Mucosa of rectum (tissue), 2 donors: ENCODE data around the gene DOK7.

Experiments
- H3K27ac ChIP-seq, 2 donors: one replicate each; pipeline ENCODE4 v1.7.0; 2013; ENCODE audit warnings: inconsistent platforms in 2 of 2, low read depth in 2 of 2, low read length in 2 of 2
- H3K27me3 ChIP-seq, 2 donors: one replicate each; pipeline ENCODE4 v1.7.0; 2013; ENCODE audit warnings: low read length in 2 of 2; ENCODE audit not compliant: control insufficient read depth in 2 of 2, insufficient read depth in 2 of 2
- H3K36me3 ChIP-seq, 2 donors: one replicate each; pipeline ENCODE4 v1.7.0; 2013; ENCODE audit warnings: low read length in 2 of 2; ENCODE audit not compliant: control insufficient read depth in 2 of 2, insufficient read depth in 2 of 2
- H3K4me1 ChIP-seq, 2 donors: one replicate each; pipeline ENCODE4 v1.7.0; 2013; ENCODE audit warnings: low read length in 2 of 2, mild to moderate bottlenecking in 1 of 2; ENCODE audit not compliant: control insufficient read depth in 2 of 2, insufficient read depth in 2 of 2
- H3K4me3 ChIP-seq, 2 donors: one replicate each; pipeline ENCODE4 v1.7.0; 2013; ENCODE audit warnings: low read length in 2 of 2
- H3K9ac ChIP-seq, 2 donors: one replicate each; pipeline ENCODE4 v1.7.0; 2013; ENCODE audit warnings: low read length in 2 of 2, low read depth in 1 of 2, mild to moderate bottlenecking in 1 of 2
- H3K9me3 ChIP-seq, 2 donors: one replicate each; pipeline ENCODE4 v1.7.0; 2013; ENCODE audit warnings: low read length in 2 of 2; ENCODE audit not compliant: control insufficient read depth in 2 of 2
- donor health status: healthy.
- donor health status: Normal muscosa, but diverticular disease.

The DOK7 gene

DNA sequence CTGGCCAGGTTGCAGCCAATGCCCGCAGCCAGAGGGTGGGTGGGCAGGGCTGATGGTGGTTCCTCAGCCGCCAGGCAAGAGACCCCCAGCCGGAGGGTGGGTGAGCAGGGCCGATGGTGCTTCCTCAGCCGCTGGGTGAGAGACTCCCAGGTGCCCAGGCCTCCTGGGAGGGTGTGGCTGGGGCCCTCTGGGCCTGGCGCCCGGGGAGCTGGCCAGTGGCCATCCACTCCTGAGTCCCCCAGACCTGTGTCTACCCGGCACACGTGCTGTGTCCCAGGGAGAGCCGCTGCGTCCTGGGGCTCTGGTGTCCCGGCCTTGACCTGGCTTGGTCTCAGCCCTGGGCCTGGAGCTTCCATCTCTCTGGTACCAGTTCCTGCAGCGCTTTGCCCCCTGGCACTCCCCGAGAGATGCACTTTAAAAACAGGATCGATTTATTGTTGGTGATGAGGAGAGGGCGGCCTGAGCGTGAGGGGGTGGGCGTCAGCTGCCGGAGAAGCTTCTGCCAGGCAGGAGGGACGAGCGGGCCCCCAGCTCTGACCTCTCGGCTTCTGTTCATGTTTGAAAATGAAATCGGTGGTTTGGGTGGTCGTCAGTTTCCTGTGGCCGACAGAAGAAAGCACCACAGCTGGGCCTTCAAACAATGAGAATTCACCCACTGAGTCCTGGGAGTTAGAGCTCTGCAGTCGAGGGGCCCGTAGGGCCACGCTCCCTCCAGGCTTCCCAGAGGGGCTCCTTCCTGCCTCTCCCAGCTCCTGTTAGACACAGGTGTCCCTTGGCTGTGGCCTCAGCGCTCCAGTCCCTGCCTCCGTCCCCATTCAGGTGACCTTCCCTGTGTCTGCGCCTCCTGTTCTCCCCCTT lies 6.5 kb downstream of the DOK7 start:
- Histone ChIP-seq H3K9me3 (no peaks in the 10 kb centered on the region), H3K4me1 (peaks cover 0 to 3% of the 10 kb centered on the region in 2 donors), H3K4me3 (no peak overlapping the region), H3K27ac (no peak overlapping the region), H3K27me3 (peaks cover 3 to 17% of the 10 kb centered on the region in 2 donors), H3K36me3 (no peaks in the 10 kb centered on the region), H3K9ac (no peak overlapping the region)

DNA sequence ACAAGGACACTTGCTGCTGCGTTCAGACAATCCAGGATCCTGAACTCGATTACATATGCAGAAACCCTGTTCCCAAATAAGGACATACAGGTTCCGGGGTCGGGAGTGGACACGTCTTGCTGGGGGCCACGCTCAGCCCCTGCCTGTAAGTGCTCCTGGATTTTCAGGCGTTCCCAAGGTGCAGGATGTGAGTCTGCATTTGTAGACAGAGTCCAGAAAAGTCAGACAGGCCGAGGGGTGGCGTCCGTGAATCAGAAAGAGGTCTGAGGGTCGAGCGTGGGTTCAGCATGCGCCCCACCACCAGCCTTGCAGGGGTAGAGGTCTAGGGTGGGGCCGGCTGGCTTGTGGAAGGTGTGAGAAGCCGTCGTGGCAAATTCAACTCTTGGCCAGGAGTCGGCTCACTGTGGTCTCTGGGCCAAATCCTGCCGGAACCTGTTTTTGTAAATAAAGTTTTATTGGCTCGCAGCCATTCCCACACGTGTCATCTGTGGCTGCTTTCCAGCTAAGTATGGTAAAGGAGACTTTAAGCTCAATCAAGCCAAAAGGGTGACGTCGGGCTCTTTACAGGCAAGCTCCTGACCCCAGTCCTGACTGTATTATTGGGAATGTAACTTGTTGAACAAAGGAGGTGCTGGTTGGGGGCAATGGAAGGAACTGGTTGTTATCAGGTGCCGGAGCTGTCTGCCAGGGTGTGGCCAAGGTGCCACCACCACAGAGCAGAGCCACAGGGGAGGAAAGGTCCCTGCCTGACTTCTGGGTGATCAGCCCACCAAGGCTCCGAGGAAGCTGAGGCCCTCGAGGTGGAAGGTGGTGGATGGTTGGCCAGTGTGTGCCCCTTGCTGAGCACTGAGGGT lies 7.4 kb downstream of the DOK7 start:
- H3K4me1 ChIP-seq = peaks cover 0 to 3% of the 10 kb centered on the region in 2 donors
- no peak overlapping the region for H3K4me3 ChIP-seq
- H3K27ac ChIP-seq = no peak overlapping the region
- H3K9me3 ChIP-seq = no peaks in the 10 kb centered on the region
- H3K36me3 ChIP-seq = no peaks in the 10 kb centered on the region
- H3K27me3 ChIP-seq = peaks cover 2 to 23% of the 10 kb centered on the region in 2 donors
- no peak overlapping the region for H3K9ac ChIP-seq

DNA sequence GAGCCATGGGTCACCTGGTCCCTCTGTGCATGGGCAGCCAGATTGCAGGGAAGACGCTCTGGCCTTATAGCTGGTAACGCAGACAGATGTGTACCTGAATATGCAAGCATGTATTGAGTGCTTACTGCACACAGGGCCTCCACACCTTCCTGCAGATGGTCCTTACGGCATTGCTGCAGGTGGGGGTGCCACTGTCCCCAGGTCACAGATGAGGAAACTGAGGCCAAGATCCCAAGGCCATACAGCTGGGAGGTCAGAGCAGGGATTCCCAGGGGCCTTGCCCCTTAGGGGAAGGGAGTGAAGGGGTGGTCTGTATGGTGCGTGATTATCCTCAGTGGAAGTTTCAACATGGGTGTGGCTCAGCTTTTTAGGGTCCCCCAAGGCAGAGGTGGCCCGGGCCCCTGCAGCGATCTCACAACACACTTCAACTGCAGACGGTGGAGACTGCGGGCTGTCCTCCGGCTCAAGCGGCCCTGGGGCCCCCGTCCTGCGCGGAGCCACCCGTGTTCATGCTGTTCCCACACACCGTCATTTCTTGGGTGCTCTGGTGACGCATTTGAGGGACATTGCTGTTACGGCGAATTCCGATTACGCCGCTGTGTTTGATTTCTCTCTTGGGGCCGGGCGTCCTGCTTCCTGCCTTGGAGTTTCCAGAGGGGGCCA lies 8.1 kb downstream of the DOK7 start:
- H3K4me1 ChIP-seq = peaks cover 0 to 3% of the 10 kb centered on the region in 2 donors

GRCh38 chr4:3471886-3472285 lies 8.8 kb downstream of the DOK7 start:
- peaks cover 2 to 24% of the 10 kb centered on the region in 2 donors for H3K27me3 ChIP-seq
- H3K4me1 ChIP-seq = peaks cover 0 to 3% of the 10 kb centered on the region in 2 donors
- H3K27ac ChIP-seq = no peak overlapping the region
- no peaks in the 10 kb centered on the region for H3K9me3 ChIP-seq
- no peaks in the 10 kb centered on the region for H3K36me3 ChIP-seq
- H3K4me3 ChIP-seq = no peak overlapping the region
- no peak overlapping the region for H3K9ac ChIP-seq

More for the DNA sequence above, 8.1 kb downstream of the DOK7 start:
- H3K36me3 ChIP-seq = no peaks in the 10 kb centered on the region
- no peak overlapping the region for H3K9ac ChIP-seq
- no peaks in the 10 kb centered on the region for H3K9me3 ChIP-seq
- peaks cover 2 to 24% of the 10 kb centered on the region in 2 donors for H3K27me3 ChIP-seq
- H3K27ac ChIP-seq = no peak overlapping the region
- H3K4me3 ChIP-seq = no peak overlapping the region

DNA sequence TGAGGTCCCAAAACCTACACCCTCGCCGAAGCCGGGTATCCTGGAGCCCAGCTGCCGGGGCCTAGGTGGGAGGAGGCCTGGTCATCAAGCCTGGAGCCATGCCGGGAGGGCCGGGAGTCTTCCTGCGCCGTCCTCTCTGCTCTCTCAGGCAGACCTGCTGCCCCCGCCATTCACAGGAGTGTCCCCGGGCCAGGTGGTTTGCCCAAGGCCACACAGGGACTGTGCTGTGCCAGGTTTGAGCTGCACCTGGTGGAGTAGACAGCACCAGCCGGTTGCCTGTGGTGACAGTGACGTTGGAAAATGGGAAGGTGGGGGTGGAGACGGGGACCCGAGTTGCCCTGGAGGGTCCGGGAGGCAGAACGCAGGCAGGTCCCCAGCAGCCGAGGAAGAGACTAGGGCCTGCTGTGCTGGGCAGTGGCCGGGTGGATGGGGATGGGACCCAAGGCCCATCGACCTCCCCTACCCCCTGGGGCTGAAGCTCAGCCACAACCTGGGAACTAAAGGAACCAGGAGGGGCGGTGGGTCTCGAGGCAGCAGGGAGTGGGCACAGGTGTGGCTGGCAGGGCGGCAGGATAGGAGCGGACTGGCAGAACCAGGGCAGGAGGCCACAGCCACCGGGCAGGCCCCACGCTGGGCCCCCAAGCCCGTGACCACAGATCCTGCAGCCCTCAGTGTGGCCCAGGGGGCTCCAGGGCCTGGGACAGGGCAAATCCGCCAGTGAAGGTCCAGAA lies 9.5 kb downstream of the DOK7 start:
- H3K4me3 ChIP-seq = no peak overlapping the region
- no peak overlapping the region for H3K27ac ChIP-seq
- H3K9ac ChIP-seq = no peak overlapping the region
- peaks cover 2 to 31% of the 10 kb centered on the region in 2 donors for H3K27me3 ChIP-seq
- H3K4me1 ChIP-seq = peaks cover 0 to 3% of the 10 kb centered on the region in 2 donors
- H3K36me3 ChIP-seq = no peaks in the 10 kb centered on the region
- H3K9me3 ChIP-seq = no peaks in the 10 kb centered on the region

- Histone ChIP-seq H3K9me3 (no peaks in the 10 kb centered on the region), H3K4me1 (peaks cover 0 to 3% of the 10 kb centered on the region in 2 donors), H3K27ac (no peak overlapping the region), H3K36me3 (no peaks in the 10 kb centered on the region), H3K4me3 (no peak overlapping the region), H3K9ac (no peak overlapping the region), H3K27me3 (peaks cover 2 to 31% of the 10 kb centered on the region in 2 donors)
Observed at GRCh38 chr4:3473181-3473950, 10.3 kb downstream of the DOK7 start.

- H3K9me3 ChIP-seq = no peaks in the 10 kb centered on the region
- H3K4me1 ChIP-seq = peaks cover 0 to 3% of the 10 kb centered on the region in 2 donors
- H3K9ac ChIP-seq = no peak overlapping the region
- no peaks in the 10 kb centered on the region for H3K36me3 ChIP-seq
- H3K4me3 ChIP-seq = no peak overlapping the region
- H3K27ac ChIP-seq = no peak overlapping the region
- peaks cover 2 to 31% of the 10 kb centered on the region in 2 donors for H3K27me3 ChIP-seq
Observed at GRCh38 chr4:3473996-3474765, 11.1 kb downstream of the DOK7 start.

DNA sequence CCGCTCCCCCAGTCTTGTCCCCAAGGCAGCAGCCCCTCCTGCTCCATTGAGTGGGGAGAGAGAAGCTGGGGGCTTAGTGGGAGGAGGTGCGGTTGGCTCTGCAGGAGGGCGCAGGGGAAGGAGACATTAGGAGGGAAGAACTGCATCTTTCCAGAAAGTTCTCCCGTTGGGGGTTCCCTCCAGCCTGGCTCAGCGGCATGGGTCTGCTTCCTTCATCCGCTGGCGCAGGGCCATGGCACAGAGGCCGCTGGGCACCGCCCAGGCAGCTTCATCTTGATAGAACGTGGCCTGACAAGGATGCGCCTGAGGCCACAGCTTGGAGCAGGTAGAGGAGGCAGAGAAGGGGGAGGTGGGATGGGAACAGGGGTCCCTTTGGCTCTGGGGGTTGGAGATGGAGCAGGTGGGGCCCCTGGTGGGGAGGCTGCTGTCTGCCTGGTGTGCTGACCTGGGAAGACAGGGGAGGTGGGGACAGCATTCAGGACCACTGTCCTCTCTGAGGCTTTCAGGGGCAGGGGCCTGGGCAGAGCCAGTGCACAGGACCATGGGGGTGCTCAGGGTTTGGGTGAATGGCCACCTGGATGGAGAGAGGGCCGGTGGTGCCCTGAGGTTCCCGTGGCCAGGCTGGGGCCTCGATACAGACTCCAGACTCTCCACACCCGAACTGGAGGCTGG lies 12.1 kb downstream of the DOK7 start:
- peaks cover 2 to 28% of the 10 kb centered on the region in 2 donors for H3K27me3 ChIP-seq
- no peak overlapping the region for H3K4me3 ChIP-seq
- H3K36me3 ChIP-seq = no peaks in the 10 kb centered on the region
- no peak overlapping the region for H3K27ac ChIP-seq
- peaks cover 0 to 3% of the 10 kb centered on the region in 2 donors for H3K4me1 ChIP-seq
- H3K9me3 ChIP-seq = no peaks in the 10 kb centered on the region
- no peak overlapping the region for H3K9ac ChIP-seq
